GM21367 (cell line): ENCODE measurements around the gene PHF14.
"Not testable (repeated sequence)": the region's sequence is repeated elsewhere in the genome, so short reads cannot be mapped to it uniquely, and the experiment has no call there.

Experiments
- ATAC-seq: cut with Tn5 transposase; IDR thresholded peaks from one replicate; pipeline ENCODE4 v1.9.1; 2021; ENCODE audit not compliant: unreplicated experiment

The PHF14 gene

DNA sequence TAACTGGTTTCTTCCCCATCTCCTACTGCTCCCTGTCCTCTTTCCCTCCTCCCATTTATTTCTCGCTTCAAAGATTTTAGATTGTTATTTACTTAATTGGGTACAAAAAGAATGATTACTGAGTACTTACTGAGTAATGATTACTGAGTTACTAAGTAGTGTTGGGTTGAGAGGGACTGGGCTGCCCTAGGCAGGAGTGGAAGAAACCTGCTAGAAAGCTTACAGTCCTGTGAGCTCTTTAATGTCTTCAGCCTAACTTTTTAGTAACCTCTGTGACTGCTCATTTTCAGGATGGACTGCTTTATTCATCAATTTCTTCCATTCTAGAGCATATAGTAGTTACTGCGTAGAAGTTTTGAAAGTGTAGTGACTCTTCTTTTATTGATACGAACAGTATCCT is 7.6 kb downstream of the PHF14 start:
- no peak for ATAC-seq

DNA sequence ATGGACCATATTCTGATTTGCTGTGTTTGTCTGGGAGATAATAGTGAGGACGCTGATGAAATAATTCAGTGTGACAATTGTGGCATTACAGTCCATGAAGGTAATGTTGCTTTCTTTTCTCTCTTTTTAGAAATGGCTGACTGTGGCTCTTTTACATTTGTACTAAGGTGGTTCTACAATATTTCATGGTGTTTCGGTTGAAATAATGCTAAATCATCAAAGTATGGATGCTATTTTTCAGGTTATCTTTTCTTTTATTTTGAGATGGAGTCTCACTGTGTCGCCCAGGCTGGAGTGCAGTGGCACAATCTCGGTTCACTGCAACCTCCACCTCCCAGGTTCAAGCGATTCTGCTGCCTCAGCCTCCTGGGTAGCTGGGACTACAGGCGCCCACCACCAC is 17.1 kb downstream of the PHF14 start:
- not testable (repeated sequence) for ATAC-seq

DNA sequence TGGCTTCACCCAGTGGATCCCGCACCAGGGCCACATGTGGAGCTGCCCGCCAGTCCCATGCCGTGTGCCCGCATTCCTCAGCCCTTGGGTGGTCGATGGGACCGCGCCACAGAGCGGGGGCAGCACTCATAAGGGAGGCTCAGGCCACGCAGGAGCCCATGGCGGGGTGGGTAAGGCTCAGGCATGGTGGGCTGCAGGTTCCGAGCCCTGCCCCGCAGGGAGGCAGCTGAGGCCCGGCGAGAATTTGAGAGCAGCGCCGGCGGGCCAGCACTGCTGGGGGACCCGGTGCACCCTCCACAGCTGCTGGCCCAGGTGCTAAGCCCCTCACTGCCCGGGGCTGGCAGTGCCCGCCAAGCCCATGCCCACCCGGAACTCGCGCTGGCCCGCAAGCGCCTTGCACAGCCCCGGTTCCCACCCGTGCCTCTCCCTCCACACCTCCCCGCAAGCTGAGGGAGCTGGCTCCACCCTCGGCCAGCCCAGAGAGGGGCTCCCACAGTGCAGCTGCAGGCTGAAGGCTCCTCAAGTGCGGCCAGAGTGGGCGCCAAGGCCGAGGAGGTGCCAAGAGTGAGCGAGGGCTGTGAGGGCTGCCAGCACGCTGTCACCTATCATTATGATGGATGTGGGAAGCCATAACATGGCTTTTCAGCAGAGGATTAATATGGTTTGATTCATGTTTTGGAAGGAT is 22.0 kb downstream of the PHF14 start:
- not testable (repeated sequence) for ATAC-seq

DNA sequence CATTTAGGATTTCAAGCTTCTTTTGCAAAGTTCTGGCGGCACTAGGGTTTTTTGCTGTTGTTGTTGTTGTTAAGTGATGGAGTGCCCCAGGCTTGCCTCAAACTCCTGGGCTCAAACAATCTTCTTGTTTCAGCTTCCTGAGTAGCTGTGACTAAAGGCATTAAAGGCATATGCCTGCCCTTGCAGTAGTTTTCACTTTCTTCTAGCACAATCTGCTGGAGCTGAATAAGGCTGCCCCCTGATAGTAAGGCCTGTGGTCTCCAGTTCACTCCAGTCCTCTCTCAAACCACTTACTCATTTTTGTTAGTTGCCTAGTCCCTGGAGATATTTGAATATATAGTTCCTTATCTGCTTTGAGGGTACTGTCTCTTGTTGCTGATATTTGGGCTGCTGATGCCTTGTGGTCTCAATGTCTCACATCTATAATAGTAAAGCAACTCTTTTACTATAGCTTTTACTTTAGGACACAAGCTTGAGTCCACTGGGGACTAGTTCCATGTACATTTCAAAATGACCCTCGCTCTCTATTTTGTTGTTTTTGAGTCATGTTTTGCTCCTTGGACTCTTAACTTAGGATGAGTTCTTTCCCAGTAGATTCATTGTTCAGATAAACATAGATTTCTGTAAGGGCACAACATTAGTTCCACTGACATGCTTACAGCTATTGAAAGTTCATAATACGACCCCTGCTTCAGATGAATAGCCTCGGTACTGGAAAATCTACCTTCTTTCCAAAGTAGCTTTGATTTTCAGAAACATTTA is 25.5 kb downstream of the PHF14 start:
- ATAC-seq: no peak

DNA sequence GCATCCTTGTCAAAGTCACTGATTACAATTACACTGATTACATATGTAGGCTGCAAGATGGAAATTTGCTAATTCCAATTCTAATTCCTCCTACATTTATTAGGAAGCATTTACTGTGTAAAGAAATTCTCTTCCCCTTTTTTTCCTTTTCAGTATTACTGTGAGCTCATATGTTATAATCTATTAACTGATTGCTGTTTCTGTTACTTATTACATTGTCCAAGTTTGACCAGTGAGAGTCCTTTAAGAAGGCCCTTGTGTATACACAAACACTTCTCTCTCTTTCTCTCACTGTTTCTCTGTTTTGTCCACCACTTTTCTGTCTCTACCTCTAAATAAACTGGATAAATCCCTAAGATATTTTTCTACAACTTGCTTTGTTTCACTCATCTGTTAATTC is 31.5 kb downstream of the PHF14 start:
- no peak for ATAC-seq

DNA sequence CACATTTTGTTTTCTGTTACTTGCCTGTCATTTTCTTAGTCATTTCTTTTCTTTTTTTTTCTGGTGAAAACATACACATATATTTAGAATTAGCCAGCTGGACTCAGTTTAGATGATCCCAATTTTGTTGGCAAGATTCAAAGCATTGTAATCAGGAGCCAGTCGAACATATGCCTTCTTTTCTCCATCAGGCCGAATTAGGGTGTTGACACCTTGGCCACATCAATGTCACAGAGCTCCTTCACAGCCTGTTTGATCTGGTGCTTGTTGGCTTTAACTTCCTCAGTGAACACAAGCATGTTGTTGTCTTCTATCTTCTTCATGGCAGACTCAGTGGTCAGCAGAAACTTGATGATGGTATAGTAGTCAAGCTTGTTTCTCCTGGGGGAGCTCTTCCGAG is 32.6 kb downstream of the PHF14 start:
- ATAC-seq: no peak

DNA sequence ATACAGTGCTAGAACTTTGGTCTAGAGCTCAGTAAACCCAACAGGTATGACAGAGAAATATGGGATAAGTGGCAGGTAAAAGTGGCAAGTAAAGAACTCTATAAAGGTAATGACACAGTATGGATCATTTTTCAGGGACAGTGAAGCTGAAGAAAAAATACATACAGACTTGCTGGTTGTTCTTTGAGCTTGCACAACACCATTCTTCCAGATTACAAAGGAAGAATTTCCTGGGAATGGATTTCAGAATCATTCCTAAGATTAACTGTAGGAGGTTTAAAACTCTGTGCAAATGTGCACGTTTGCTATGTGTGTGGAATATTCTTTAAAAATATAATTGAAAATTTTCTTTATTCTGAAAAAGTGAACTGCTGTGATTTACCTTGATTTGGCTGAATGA is 36.0 kb downstream of the PHF14 start:
- no peak for ATAC-seq

DNA sequence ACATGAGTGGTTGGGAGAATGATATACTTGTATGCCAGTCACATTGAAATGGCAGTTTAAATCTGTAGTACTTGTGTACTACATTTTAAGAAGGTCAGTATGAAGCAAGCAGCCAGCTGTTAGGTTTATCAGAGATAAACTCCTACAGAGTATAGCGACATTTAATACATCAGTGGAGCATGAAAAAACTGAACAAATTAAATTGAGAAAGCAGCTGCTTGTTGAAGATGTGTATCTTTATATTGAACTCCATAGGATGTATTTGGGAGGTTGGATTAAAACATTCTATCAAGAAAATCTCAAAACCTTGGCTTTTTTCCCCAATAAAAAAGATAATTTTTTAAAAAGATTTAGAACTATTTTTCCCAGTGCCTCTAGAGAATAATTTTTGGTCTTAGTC is 47.8 kb downstream of the PHF14 start:
- ATAC-seq: no peak

DNA sequence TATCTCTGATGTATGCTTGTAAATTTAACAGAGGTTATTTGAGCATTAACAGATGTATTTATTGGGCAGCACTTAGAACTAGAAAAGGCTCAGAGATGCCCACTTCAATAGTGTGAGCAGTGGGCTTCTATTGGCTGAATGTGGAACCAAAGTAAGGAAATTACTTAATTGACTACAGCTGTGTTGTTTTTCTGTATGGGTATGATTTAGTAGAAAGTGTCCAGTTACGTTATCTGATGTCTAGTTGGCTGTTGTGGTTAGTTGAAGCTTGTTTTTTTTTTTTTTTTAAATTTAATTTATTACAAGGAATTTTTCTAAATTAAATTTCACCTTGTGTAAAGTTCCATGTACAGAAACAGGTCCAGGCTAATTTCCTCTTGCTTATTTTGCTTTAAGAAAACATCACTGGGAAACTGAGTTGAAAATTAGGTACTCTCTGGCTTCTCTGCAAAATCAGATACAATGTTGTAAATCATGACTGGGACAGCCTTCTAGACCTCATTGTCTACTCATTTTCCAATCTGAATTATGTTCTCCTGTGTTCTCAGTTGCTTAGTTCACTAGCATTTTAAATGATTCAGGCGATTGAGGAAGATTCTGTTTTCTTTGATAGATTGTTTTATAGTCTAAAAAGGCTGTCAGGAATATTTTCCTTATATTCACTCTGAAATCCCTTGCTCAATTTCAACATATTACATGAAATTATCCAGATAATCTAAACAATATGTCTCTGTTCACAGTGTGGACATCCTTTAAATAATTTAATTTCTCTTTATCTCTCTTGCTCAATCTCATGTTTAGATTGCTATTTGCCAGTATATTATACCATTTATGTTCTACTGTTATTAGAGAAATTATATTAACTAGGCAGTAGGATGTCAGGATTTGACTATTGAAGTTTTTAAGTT is 53.0 kb downstream of the PHF14 start:
- ATAC-seq: no peak

DNA sequence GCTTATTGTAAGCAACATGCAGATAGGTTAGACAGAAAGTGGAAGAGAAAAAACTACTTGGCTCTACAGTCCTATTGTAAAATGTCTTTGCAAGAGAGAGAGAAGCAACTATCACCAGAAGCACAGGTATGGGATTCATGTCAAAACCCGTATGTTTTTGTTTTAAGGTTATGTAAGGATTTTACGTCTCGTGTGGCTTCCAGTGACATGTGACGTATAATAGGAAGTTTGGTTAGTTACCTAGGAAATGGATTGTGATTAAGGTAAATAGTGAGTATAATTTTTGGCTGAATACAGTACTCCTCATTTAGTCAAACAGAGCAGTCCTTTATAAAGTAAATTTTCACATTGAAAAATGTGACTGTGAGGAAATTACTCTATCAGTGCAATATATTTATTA is 62.0 kb downstream of the PHF14 start:
- ATAC-seq: no peak

DNA sequence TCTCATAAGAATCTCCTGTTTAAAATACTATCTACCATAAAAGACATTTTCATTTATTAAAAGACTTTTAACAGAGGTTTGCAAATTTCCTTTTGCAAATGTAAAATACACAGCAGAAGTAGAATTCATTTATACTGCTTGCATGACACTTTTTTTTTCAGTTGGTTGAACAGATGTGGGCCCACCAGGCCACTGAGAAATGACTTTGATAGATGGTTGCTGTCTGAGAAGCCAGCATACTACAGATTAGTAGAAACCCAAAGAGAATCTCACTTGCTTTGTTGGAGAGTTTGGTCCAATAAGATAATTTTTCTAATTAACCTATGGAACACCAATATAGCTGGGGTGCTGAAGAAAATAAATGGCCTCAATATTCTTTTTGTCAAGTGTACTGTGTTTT is 66.3 kb downstream of the PHF14 start:
- no peak for ATAC-seq

DNA sequence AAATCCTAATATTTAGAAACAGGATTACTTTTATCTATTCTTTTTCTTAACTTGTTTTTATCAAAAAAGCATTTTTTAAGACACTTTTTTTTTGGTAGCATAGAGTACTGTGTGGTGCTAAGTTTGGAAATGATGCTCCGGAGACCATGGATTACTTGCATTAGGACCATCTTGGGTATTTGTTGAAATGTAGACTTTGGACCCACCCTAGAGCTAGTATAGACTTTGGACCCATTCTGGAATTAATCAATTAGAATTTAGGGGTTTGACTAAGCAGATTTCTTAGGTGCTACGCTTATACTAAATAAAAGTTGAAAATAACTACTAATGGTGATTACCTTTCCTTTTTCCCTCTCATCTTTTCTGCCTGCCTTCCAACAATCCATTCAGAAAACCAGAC is 80.4 kb downstream of the PHF14 start:
- no peak for ATAC-seq

DNA sequence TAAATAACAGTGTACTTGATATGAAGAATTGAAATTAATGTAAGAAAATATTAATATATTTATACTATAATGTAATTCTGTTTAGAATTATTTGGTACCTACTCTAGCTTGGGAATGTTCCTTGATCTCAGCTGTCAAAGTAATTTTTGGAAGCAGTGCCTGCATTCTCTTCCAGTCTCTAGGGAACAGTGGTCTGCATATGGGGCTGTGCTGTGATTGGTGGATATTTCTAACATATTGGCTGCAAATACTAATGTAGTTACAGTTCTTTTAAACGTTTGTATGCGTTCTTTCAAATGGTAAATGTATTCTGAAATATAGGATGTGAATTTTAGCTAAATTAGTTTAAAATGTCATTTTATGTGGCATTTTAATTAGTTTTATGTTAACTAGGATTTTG is 87.2 kb downstream of the PHF14 start:
- no peak for ATAC-seq

DNA sequence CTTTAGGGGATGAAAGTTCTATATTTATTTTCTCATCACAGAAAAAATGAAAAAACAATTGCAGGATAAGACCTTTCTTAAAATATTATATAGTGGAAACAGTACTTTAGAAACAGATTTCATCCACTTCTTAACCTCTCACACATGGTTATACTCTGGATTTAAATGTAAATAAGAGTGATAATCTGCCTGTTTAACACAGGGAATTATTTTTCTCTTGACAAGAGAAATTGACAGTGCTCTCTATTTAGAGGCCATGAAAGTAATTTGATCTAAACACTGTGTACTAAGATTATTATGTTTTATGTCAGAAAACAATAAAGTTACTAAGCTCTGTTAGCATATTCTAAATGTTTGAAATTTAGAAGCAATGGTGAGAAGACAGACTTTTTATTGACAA is 88.4 kb downstream of the PHF14 start:
- no peak for ATAC-seq

DNA sequence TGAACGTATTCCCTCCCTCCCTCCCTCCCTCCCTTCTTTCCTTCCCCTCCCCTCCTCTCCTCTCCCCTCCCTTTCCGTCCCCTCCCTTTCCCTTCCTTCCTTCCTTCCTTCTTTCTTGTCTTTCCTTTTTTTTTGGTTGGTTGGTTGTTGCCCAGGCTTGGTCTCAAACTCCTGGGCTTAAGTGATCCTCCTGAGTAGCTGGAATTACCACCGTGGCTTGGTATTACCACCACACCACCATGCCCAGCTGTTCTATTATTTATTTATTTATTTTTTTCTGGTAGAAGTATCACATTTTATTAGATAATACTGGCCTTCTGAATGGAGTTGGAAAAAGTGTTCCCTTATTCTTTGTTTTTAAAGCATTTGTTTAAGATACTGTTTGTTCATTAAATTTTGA is 95.9 kb downstream of the PHF14 start:
- ATAC-seq: no peak

DNA sequence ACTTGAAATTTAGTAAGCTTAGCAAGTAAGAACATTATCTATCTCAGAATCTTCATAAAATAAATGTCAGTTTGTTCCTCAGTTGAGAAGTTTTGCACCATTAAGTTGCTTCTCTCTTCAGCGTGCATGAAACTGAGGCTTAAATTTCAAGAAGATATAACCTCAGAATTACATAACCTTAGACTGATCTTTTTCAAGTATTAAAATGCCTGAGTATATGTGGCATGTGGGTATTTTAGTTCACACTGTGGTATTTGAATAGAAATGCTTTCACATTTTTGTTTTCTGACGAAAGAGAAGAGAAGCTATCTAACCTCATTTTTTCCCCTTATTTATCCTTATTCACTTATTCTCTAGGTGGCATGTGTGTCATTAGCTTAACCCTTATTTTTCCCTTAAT is 104.1 kb downstream of the PHF14 start:
- ATAC-seq: no peak

DNA sequence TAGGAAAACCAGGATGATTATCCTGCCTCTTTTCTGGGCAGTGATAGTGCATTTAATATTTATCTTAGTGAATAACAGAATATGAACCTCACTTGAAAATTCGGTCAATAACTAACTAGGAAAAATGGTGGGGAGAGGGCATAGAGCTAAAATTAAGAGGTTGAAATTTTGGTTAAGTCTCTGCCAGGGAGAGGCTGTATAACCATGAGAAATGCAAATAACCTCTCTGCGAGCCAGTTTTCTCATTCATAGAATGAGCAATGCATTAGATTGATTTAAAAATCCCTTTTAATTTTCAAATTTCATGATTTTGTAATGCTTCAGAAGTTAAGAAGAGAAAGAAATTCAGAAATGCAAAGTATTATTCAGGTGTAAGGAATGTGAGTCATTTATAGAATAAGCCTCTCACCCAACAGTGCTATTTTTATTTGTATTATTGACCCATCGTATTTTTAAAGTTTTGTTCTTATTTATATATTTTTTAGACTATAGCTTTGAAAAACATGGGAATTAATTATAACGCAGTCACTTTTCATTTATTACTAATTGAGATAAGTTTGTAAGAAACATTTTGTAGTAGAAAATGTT is 104.7 kb downstream of the PHF14 start:
- no peak for ATAC-seq

DNA sequence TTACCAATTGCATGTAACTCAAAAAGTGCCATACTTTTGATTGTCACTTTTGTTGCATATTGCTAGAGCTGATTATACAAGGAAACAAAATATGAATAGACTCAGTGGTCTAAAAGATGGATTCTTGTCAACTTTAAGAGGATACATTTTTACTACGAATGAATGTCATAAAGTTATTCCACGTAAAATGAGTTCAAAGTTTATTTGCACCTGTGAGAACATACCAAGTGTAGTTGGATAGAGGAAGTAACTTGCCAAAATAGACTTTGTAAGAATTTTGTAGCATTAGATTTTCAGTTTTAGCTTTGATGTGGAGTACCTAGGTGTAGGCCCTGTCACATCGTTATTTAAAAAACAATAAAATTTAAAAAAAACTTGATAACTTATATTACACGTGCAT is 106.2 kb downstream of the PHF14 start:
- no peak for ATAC-seq

DNA sequence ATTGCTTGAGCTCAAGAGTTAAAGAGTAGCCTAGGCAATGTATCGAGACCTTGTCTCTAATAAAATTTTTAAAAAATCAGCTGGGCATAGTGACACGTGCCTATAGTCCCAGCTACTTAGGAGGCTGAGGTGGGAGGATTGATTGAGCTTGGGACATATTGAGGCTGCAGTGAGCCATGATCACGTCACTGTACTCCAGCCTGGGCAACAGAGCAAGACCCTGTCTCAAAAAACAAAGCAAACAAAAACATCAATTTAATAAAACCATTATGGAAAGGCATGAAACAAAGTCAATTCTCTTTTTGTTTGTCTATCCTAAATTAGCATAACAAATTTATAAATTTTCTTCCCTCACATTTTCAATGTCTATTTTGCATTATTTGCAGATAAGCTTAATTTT is 108.4 kb downstream of the PHF14 start:
- no peak for ATAC-seq

DNA sequence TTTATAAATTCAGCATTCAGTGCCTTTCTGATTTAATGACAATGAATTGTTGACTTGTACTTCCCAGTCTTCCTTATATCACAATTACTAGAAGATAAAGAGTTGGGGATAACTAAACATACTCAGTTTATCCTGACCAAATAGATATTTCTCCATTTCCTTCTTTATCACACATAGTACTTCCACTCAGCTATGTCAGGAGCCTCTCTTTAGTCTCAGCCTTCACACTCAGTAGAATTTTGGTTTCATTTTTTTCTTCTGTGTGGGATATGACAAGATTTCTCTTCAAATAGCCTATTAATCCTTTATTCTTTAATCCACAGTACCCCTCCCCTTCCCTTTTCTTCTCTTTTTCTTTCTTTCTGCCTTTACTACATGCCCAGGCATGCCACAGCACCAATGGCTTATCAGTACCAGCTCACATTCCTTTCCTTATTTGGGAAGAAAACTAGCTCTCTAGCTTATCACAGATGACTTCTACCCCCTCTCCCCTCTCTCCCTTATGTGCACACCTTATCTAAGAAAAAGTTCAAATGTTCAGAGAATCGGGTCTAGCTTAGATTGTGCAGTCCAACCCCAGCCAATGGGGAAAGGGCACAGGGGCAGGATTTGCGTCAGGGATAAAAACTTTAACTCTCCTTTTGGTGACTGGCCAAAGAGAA is 109.0 kb downstream of the PHF14 start:
- no peak for ATAC-seq

DNA sequence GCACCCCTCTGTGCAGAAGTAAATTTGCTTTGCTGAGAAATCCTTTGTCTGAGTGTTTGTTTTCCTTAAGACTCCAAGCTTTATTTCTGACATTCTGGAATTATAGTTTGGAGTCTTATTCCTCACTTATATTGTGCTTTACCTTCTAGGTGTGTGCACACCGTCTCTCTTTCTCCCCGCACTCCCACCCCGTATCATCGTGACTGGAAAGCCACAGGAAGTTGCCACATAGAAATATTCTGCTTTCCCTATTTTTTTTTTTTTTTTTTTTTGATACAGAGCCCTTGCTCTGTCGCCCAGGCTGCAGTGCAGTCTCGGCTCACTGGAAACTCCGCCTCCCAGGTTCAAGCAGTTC is 109.5 kb downstream of the PHF14 start:
- no peak for ATAC-seq
